Measurements from ENCODE around the gene GRK7. TPM values are rescaled to one million over a fixed set of nuclear protein-coding genes. Genes with fewer than 3 reads are reported as not detected.

Gene GRK7
- total and polyA plus RNA-seq, 2 donors (not counting 1 experiment from before 2014, with no cell fraction given), result 0.12 TPM; not detected in 1

- intact Hi-C loops (cut with micrococcal nuclease), result no loop called here
- Histone ChIP-seq H3K36me3 (replicated peaks in 1 of 2; ENCODE audit: control extremely low read depth in 1 of 2, control insufficient read depth in 1 of 2, extremely low read depth in 1 of 2, insufficient read depth in 2 of 2, low read length in 1 of 2) (no peaks in the 10 kb centered on the region), H3K4me1 (ENCODE audit: control insufficient read depth in 2 of 2, insufficient read depth in 2 of 2, low read length in 2 of 2) (no peaks in the 10 kb centered on the region), H3K9ac (ENCODE audit: low read length) (no peak overlapping the region), H3K79me2 (ENCODE audit: control insufficient read depth, insufficient read depth, low read length) (no peaks in the 10 kb centered on the region), H3K27me3 (replicated peaks in 1 of 4; ENCODE audit: control extremely low read depth in 1 of 4, control insufficient read depth in 3 of 4, insufficient read depth in 4 of 4, low read length in 3 of 4) (no peaks in the 10 kb centered on the region), H2AFZ (ENCODE audit: insufficient read depth, low read depth, low read length, poor library complexity, severe bottlenecking) (no peak overlapping the region), H3K9me3 (ENCODE audit: control extremely low read depth in 1 of 3, control insufficient read depth in 2 of 3, insufficient read depth in 1 of 3, low read length in 2 of 3) (no peaks in the 10 kb centered on the region), H3K27ac (ENCODE audit: low read length in 2 of 2) (no peak overlapping the region), H4K20me1 (ENCODE audit: control insufficient read depth, insufficient read depth, low read length, poor library complexity, severe bottlenecking) (no peaks in the 10 kb centered on the region), H3K4me2 (replicated peaks; ENCODE audit: low read depth, low read length, poor library complexity, severe bottlenecking) (no peak overlapping the region), H3K4me3 (ENCODE audit: control extremely low read depth in 1 of 5, extremely low read depth in 1 of 5, insufficient read depth in 1 of 5, low read depth in 2 of 5, low read length in 4 of 5) (no peak overlapping the region)
- CTCF ChIA-PET, result no interaction called here
- no peak for ATAC-seq (ENCODE audit: low read depth)
- DNase-seq, result no peak
- Mint-ChIP-seq H3K9me3 (ENCODE audit: insufficient read depth) (peaks cover 1% of the 10 kb centered on the region), H3K27me3 (peaks cover 7% of the 10 kb centered on the region), H3K4me1 (no peaks in the 10 kb centered on the region), H3K27ac (no peak overlapping the region), H3K4me3 (no peak overlapping the region)
- POLR2A ChIA-PET, result no interaction called here
- TF ChIP-seq CTCF (IDR thresholded peaks at IDR 0.05) (no peak), EZH2 (IDR thresholded peaks at IDR 0.05; ENCODE audit: borderline replicate concordance, insufficient read depth, low read depth, low read length, poor library complexity, severe bottlenecking) (no peak)
- 75% methylated on average over 1 of the region's 2 CpGs for WGBS (ENCODE audit: insufficient coverage)
Measured at GRCh38 chr3:141810161-141810560, 47.0 kb downstream of the GRK7 start.

- Histone ChIP-seq H3K4me3 (ENCODE audit: control extremely low read depth in 1 of 5, extremely low read depth in 1 of 5, insufficient read depth in 1 of 5, low read depth in 2 of 5, low read length in 4 of 5) (no peak overlapping the region), H2AFZ (ENCODE audit: insufficient read depth, low read depth, low read length, poor library complexity, severe bottlenecking) (no peak overlapping the region), H3K27ac (ENCODE audit: low read length in 2 of 2) (no peak overlapping the region), H3K4me1 (ENCODE audit: control insufficient read depth in 2 of 2, insufficient read depth in 2 of 2, low read length in 2 of 2) (no peaks in the 10 kb centered on the region), H3K9me3 (ENCODE audit: control extremely low read depth in 1 of 3, control insufficient read depth in 2 of 3, insufficient read depth in 1 of 3, low read length in 2 of 3) (peaks cover 0 to 5% (median 0%) of the 10 kb centered on the region in 3 donors), H3K9ac (ENCODE audit: low read length) (no peak overlapping the region), H3K27me3 (replicated peaks in 1 of 4; ENCODE audit: control extremely low read depth in 1 of 4, control insufficient read depth in 3 of 4, insufficient read depth in 4 of 4, low read length in 3 of 4) (peaks cover 0 to 6% (median 0%) of the 10 kb centered on the region in 4 experiments), H3K36me3 (replicated peaks in 1 of 2; ENCODE audit: control extremely low read depth in 1 of 2, control insufficient read depth in 1 of 2, extremely low read depth in 1 of 2, insufficient read depth in 2 of 2, low read length in 1 of 2) (no peaks in the 10 kb centered on the region), H4K20me1 (ENCODE audit: control insufficient read depth, insufficient read depth, low read length, poor library complexity, severe bottlenecking) (no peaks in the 10 kb centered on the region), H3K79me2 (ENCODE audit: control insufficient read depth, insufficient read depth, low read length) (no peaks in the 10 kb centered on the region), H3K4me2 (replicated peaks; ENCODE audit: low read depth, low read length, poor library complexity, severe bottlenecking) (no peak overlapping the region)
- no CpG with 5 or more reads among the region's 3 CpGs for WGBS (ENCODE audit: insufficient coverage)
- Mint-ChIP-seq H3K4me1 (no peaks in the 10 kb centered on the region), H3K4me3 (no peak overlapping the region), H3K27ac (no peak overlapping the region), H3K27me3 (peaks cover 14% of the 10 kb centered on the region), H3K9me3 (ENCODE audit: insufficient read depth) (peaks cover 3% of the 10 kb centered on the region)
- no peak for TF ChIP-seq EZH2 (IDR thresholded peaks at IDR 0.05; ENCODE audit: borderline replicate concordance, insufficient read depth, low read depth, low read length, poor library complexity, severe bottlenecking)
- no peak for TF ChIP-seq CTCF (IDR thresholded peaks at IDR 0.05)
- ATAC-seq (ENCODE audit: low read depth) (no peak), DNase-seq (no peak)
- CTCF ChIA-PET, result no interaction called here
- POLR2A ChIA-PET, result no interaction called here
- intact Hi-C loops (cut with micrococcal nuclease), result no loop called here
Measured at GRCh38 chr3:141811348-141811747, 48.1 kb downstream of the GRK7 start.

All from B cell (primary cell).